Esophagus squamous epithelium (tissue), 4 donors: ENCODE measurements around the gene ANKRD13B.

Source experiments
- POLR2A ChIP-seq, 4 donors: fragments of 450-650 bp; IDR thresholded peaks; one replicate each; pipeline ENCODE4 v1.6.1; 2017; ENCODE audit warnings: antibody characterized with exemption in 4 of 4, mild to moderate bottlenecking in 4 of 4, moderate library complexity in 3 of 4
- TF ChIP-seq, protein P1 (sequence below), 6 experiments: fragments of 450-650 bp in 4 of 6; fragments of 200-600 bp in 2 of 6; sonication (generic) in 2 of 6; IDR thresholded peaks; one replicate each; pipeline ENCODE4 v1.5.1; 2016 to 2019; ENCODE audit warnings: antibody characterized with exemption in 6 of 6, mild to moderate bottlenecking in 4 of 6, moderate library complexity in 4 of 6

DNA sequence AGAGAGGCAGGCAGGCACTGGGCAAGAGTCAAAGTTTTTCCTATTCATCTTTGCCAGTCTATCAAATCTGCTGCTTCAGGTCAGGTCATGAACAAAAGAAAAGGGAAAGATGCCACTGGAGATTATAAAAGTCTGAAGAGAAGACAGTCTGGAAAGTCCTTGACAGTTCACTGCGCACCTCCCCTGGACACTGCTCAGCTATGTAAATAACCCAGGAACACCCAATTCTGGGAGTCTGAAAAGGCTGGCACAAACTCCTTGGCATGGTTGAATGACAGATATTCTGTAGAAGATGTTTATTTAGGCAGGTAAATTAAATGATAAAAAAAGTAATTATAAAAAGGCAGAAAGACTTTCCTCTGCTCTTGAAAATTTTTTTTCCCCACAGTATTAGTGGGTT lies 35.0 kb downstream of the ANKRD13B start:
- TF ChIP-seq, protein P1, sequence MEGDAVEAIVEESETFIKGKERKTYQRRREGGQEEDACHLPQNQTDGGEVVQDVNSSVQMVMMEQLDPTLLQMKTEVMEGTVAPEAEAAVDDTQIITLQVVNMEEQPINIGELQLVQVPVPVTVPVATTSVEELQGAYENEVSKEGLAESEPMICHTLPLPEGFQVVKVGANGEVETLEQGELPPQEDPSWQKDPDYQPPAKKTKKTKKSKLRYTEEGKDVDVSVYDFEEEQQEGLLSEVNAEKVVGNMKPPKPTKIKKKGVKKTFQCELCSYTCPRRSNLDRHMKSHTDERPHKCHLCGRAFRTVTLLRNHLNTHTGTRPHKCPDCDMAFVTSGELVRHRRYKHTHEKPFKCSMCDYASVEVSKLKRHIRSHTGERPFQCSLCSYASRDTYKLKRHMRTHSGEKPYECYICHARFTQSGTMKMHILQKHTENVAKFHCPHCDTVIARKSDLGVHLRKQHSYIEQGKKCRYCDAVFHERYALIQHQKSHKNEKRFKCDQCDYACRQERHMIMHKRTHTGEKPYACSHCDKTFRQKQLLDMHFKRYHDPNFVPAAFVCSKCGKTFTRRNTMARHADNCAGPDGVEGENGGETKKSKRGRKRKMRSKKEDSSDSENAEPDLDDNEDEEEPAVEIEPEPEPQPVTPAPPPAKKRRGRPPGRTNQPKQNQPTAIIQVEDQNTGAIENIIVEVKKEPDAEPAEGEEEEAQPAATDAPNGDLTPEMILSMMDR (IDR thresholded peaks at IDR 0.05): no peak
- no peak for TF ChIP-seq POLR2A (IDR thresholded peaks at IDR 0.05)
